Endothelial cell (in vitro differentiated cells): Measurements from ENCODE around the gene GPT2. TPM values are rescaled to one million over a fixed set of nuclear protein-coding genes. Genes with fewer than 3 reads are reported as not detected.

ENCODE experiments used
- DNase-seq: peaks from one replicate; pipeline ENCODE4 v3.0.0; 2021; ENCODE audit warnings: low spot score
- H3K27ac Mint-ChIP-seq: one replicate; pipeline ENCODE4 v1.8.0; 2021; ENCODE audit warnings: mixed read lengths, inconsistent platforms; ENCODE audit not compliant: unreplicated experiment
- H3K27me3 Mint-ChIP-seq: one replicate; pipeline ENCODE4 v1.8.0; 2021; ENCODE audit warnings: mild to moderate bottlenecking, moderate library complexity, mixed read lengths, inconsistent platforms; ENCODE audit not compliant: unreplicated experiment
- H3K36me3 Mint-ChIP-seq: one replicate; pipeline ENCODE4 v1.8.0; 2021; ENCODE audit warnings: mild to moderate bottlenecking, low read depth, mixed read lengths, inconsistent platforms; ENCODE audit not compliant: unreplicated experiment
- H3K4me1 Mint-ChIP-seq: one replicate; pipeline ENCODE4 v1.8.0; 2021; ENCODE audit warnings: mild to moderate bottlenecking, mixed read lengths, inconsistent platforms; ENCODE audit not compliant: unreplicated experiment
- H3K4me3 Mint-ChIP-seq: one replicate; pipeline ENCODE4 v1.8.0; 2021; ENCODE audit warnings: mild to moderate bottlenecking, mixed read lengths, inconsistent platforms; ENCODE audit not compliant: unreplicated experiment
- H3K9me3 Mint-ChIP-seq: one replicate; pipeline ENCODE4 v1.8.0; 2021; ENCODE audit warnings: mixed read lengths, inconsistent platforms; ENCODE audit not compliant: unreplicated experiment
- total RNA-seq: library from RNA; stranded (reverse); fragmentation: NEBNext Ultra II Directional; extraction: Animal tissue kit (Norgen Biotek cat#: 25700); gene quantifications from one replicate; pipeline ENCODE4 v1.2.1, GENCODE V29; 2021; ENCODE audit not compliant: unreplicated experiment
- TF ChIP-seq, protein P1 (sequence below): fragments of 200-600 bp; sonication (generic); IDR thresholded peaks from one replicate; pipeline ENCODE4 v1.5.0; 2021; ENCODE audit warnings: antibody characterized with exemption; ENCODE audit not compliant: unreplicated experiment

Gene GPT2
- total RNA-seq, 1 donor from 2014 or later = 15.6 TPM

GRCh38 chr16:46882940-46883307, 1.2 kb upstream of the GPT2 start:
- H3K4me1 Mint-ChIP-seq = peaks cover 17% of the 10 kb centered on the region
- peaks cover 21% of the 10 kb centered on the region for H3K27me3 Mint-ChIP-seq
- H3K36me3 Mint-ChIP-seq = peaks cover 9% of the 10 kb centered on the region
- TF ChIP-seq, protein P1, sequence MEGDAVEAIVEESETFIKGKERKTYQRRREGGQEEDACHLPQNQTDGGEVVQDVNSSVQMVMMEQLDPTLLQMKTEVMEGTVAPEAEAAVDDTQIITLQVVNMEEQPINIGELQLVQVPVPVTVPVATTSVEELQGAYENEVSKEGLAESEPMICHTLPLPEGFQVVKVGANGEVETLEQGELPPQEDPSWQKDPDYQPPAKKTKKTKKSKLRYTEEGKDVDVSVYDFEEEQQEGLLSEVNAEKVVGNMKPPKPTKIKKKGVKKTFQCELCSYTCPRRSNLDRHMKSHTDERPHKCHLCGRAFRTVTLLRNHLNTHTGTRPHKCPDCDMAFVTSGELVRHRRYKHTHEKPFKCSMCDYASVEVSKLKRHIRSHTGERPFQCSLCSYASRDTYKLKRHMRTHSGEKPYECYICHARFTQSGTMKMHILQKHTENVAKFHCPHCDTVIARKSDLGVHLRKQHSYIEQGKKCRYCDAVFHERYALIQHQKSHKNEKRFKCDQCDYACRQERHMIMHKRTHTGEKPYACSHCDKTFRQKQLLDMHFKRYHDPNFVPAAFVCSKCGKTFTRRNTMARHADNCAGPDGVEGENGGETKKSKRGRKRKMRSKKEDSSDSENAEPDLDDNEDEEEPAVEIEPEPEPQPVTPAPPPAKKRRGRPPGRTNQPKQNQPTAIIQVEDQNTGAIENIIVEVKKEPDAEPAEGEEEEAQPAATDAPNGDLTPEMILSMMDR = no peak
- no peaks in the 10 kb centered on the region for H3K9me3 Mint-ChIP-seq
- no peak for DNase-seq
- H3K27ac Mint-ChIP-seq = peak overlapping the region; percentile 88
- H3K4me3 Mint-ChIP-seq = peak overlapping the region; percentile 97

GRCh38 chr16:46883353-46883689, 841 bp upstream of the GPT2 start:
- H3K4me1 Mint-ChIP-seq = peaks cover 17% of the 10 kb centered on the region
- TF ChIP-seq, protein P1 = no peak
- DNase-seq = no peak
- H3K27me3 Mint-ChIP-seq = peaks cover 21% of the 10 kb centered on the region
- peak overlapping the region; percentile 88 for H3K27ac Mint-ChIP-seq
- peaks cover 10% of the 10 kb centered on the region for H3K36me3 Mint-ChIP-seq
- peak overlapping the region; percentile 97 for H3K4me3 Mint-ChIP-seq
- no peaks in the 10 kb centered on the region for H3K9me3 Mint-ChIP-seq

DNA sequence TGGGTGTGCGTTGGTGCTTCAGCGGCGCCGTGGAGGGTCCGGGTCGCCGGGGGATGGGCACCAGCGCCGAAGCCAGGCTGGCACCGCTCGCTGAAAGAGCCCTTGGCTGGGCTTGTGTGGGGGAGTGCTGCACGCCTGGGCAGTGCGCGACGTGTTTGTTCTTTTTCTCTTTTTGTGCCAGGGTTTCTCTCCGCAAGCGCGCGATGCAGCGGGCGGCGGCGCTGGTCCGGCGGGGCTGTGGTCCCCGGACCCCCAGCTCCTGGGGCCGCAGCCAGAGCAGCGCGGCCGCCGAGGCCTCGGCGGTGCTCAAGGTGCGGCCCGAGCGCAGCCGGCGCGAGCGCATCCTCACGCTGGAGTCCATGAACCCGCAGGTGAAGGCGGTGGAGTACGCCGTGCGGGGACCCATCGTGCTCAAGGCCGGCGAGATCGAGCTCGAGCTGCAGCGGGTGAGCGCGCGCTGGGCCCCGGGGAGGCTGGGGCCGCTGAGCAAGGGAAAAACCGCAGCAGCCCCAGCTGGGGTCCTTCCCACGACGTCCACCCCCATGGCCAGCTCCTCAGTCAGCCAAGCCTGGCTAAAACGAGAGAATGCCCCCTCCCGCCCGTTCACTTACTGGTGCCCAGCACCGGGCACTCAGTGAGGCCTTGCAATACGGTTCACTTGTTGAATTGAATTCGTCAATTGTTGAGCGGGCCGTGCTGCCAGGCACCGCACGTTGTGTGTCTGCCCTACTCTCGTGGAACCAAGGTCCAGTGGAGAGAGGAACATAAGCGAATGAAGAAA, 541 bp downstream of the GPT2 start:
- peak; percentile 25 for DNase-seq
- H3K27me3 Mint-ChIP-seq = peaks cover 23% of the 10 kb centered on the region
- TF ChIP-seq, protein P1 = no peak
- H3K4me3 Mint-ChIP-seq = peak overlapping the region; percentile 95
- H3K27ac Mint-ChIP-seq = peak overlapping the region; percentile 67
- peaks cover 10% of the 10 kb centered on the region for H3K36me3 Mint-ChIP-seq
- H3K4me1 Mint-ChIP-seq = peaks cover 20% of the 10 kb centered on the region
- no peaks in the 10 kb centered on the region for H3K9me3 Mint-ChIP-seq

GRCh38 chr16:46885960-46886763, 2.0 kb downstream of the GPT2 start:
- H3K36me3 Mint-ChIP-seq = peaks cover 10% of the 10 kb centered on the region
- TF ChIP-seq, protein P1 = no peak
- no peak overlapping the region for H3K27ac Mint-ChIP-seq
- no peak overlapping the region for H3K4me3 Mint-ChIP-seq
- H3K27me3 Mint-ChIP-seq = peaks cover 21% of the 10 kb centered on the region
- H3K9me3 Mint-ChIP-seq = no peaks in the 10 kb centered on the region
- peaks cover 27% of the 10 kb centered on the region for H3K4me1 Mint-ChIP-seq
- DNase-seq = no peak
